ENCODE measurements around the gene NPAS4.

The NPAS4 gene

DNA sequence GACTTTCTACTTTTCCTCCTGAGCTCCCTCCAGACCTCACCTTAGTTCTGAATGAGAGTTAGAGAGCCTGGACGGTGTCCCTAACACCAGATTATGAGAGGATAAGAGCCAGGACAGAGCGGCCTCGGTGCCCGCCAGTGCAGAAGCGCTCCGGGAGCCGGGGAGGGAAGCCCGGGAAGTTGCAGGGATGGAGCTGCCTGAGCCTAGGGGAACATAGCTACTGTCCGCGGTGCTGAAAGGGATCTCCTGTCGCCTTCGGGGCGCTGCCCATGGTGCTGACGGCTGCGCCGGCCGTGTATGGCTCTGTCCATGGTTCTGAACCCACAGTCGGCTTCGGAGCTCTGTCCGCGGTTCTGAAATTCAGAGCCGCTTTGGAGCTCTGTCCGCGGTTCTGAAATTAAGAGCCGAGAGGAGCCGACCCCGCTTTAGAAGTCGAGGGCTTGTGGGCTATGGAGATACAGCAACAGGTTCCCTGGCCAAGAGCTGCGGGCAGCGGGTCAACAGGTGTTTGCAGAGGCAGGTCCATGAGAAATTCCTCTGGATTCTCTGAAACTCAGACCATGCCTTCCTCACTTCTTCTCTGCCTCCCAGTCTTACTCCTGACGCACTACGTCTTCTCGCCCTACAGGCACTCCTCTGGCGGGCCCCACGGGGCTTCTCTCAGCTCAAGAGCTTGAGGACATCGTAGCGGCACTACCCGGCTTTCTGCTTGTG lies 814 bp downstream of the NPAS4 start:
- H3K9me3 ChIP-seq (ENCODE audit: control insufficient read depth, low read length) = no peaks in the 10 kb centered on the region
- no peak overlapping the region for H3K14ac ChIP-seq (ENCODE audit: low read length in 2 of 2)
- H2AFZ ChIP-seq (ENCODE audit: low read depth, low read length) = no peak overlapping the region
- no peak overlapping the region for H2BK15ac ChIP-seq (ENCODE audit: low read depth, poor library complexity, severe bottlenecking)
- H2BK5ac ChIP-seq (ENCODE audit: low read depth, low read length, poor library complexity, severe bottlenecking) = no peak overlapping the region
- no peak overlapping the region for H2AK5ac ChIP-seq (ENCODE audit: low read length, severe bottlenecking)
- no peak overlapping the region for H3K9ac ChIP-seq (ENCODE audit: low read length)
- WGBS = 18% methylated on average over 38 of the region's 38 CpGs
- no peak overlapping the region for H3K23ac ChIP-seq (ENCODE audit: low read length in 2 of 2)
- H3K4me3 ChIP-seq (ENCODE audit: insufficient read depth in 1 of 2, low read depth in 1 of 2, low read length in 2 of 2) = no peak overlapping the region
- H2BK120ac ChIP-seq (ENCODE audit: low read depth, low read length) = no peak overlapping the region
- DNase-seq = peak; percentile 86
- H3K4me1 ChIP-seq (ENCODE audit: control insufficient read depth, insufficient read depth, low read depth, low read length) = peaks cover 11% of the 10 kb centered on the region
- H4K8ac ChIP-seq (ENCODE audit: low read length) = no peak overlapping the region
- no peak overlapping the region for H3K4ac ChIP-seq (ENCODE audit: low read depth in 1 of 2, low read length in 2 of 2)
- H3K27me3 ChIP-seq (ENCODE audit: control insufficient read depth in 1 of 2, insufficient read depth in 1 of 2, low read length in 2 of 2) = peaks cover 27 to 33% of the 10 kb centered on the region in 2 experiments
- H3K36me3 ChIP-seq (ENCODE audit: control insufficient read depth in 1 of 2, insufficient read depth in 2 of 2, low read depth in 1 of 2, low read length in 2 of 2) = no peaks in the 10 kb centered on the region
- no peak overlapping the region for H4K91ac ChIP-seq (ENCODE audit: low read length)
- no peaks in the 10 kb centered on the region for H3K79me1 ChIP-seq (replicated peaks; ENCODE audit: low read length, poor library complexity, severe bottlenecking)
- H3K4me2 ChIP-seq (ENCODE audit: low read length, poor library complexity, severe bottlenecking) = no peak overlapping the region
- H3K27ac ChIP-seq (ENCODE audit: low read length, poor library complexity, severe bottlenecking) = no peak overlapping the region
- H3K18ac ChIP-seq (ENCODE audit: low read depth in 1 of 2, low read length in 2 of 2) = no peak overlapping the region
- no peak overlapping the region for H2BK12ac ChIP-seq (ENCODE audit: low read length in 2 of 2)

DNA sequence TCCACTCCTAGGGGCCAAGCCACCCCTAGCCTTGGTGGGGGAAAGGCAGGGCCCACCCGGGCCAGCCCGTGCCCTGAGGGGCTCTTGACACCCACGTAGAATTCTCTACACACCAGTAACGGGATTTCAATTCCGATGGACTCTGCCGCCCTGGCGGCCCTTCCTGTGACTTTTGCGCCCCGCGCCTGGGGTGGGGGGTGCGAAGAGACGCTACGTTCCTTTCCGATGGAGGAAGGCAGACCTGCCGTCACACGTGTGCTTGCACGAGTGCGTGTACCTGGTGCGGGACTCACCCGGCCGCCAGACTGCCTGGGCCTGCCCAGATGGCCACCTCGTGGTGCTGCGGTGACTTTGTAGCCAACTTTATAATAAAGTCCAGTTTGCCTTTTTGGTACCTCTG lies 5.5 kb downstream of the NPAS4 start:
- Histone ChIP-seq H3K4me3 (ENCODE audit: insufficient read depth in 1 of 2, low read depth in 1 of 2, low read length in 2 of 2) (no peak overlapping the region), H3K9ac (ENCODE audit: low read length) (no peak overlapping the region), H3K27ac (ENCODE audit: low read length, poor library complexity, severe bottlenecking) (no peak overlapping the region), H3K23ac (ENCODE audit: low read length in 2 of 2) (no peak overlapping the region), H2BK15ac (ENCODE audit: low read depth, poor library complexity, severe bottlenecking) (no peak overlapping the region), H3K9me3 (ENCODE audit: control insufficient read depth, low read length) (no peaks in the 10 kb centered on the region), H2BK12ac (ENCODE audit: low read length in 2 of 2) (no peak overlapping the region), H4K8ac (ENCODE audit: low read length) (no peak overlapping the region), H2BK120ac (ENCODE audit: low read depth, low read length) (no peak overlapping the region), H3K79me1 (replicated peaks; ENCODE audit: low read length, poor library complexity, severe bottlenecking) (no peaks in the 10 kb centered on the region), H3K36me3 (ENCODE audit: control insufficient read depth in 1 of 2, insufficient read depth in 2 of 2, low read depth in 1 of 2, low read length in 2 of 2) (no peaks in the 10 kb centered on the region), H3K14ac (ENCODE audit: low read length in 2 of 2) (no peak overlapping the region), H3K27me3 (ENCODE audit: control insufficient read depth in 1 of 2, insufficient read depth in 1 of 2, low read length in 2 of 2) (peaks cover 0 to 13% of the 10 kb centered on the region in 2 experiments), H2AK5ac (ENCODE audit: low read length, severe bottlenecking) (no peak overlapping the region), H3K18ac (ENCODE audit: low read depth in 1 of 2, low read length in 2 of 2) (no peak overlapping the region), H3K4me2 (ENCODE audit: low read length, poor library complexity, severe bottlenecking) (no peak overlapping the region), H4K91ac (ENCODE audit: low read length) (no peak overlapping the region), H3K4me1 (ENCODE audit: control insufficient read depth, insufficient read depth, low read depth, low read length) (no peaks in the 10 kb centered on the region), H2AFZ (ENCODE audit: low read depth, low read length) (no peak overlapping the region), H2BK5ac (ENCODE audit: low read depth, low read length, poor library complexity, severe bottlenecking) (no peak overlapping the region), H3K4ac (ENCODE audit: low read depth in 1 of 2, low read length in 2 of 2) (no peak overlapping the region)
- 89% methylated on average over 23 of the region's 23 CpGs for WGBS
- no peak for DNase-seq

DNA sequence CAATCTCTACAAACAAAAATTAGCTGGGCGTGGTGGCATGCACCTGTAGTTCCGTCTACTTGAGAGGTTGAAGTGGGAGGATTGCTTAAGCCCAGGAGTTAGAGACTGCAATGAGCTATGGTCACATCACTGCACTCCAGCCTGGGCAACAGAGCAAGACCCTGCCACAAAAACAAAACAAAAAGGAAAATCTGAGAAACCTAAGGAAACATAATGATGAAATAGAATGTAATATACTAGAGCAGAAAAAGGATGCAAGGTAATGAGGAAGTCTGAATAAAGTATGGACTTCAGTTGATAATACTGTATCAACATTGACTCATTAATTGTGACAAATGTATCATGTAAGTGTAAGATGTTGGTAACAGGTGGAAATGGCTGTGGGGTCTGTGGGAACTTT lies 8.1 kb downstream of the NPAS4 start:
- no peak overlapping the region for H3K14ac ChIP-seq (ENCODE audit: low read length in 2 of 2)
- peaks cover 0 to 13% of the 10 kb centered on the region in 2 experiments for H3K27me3 ChIP-seq (ENCODE audit: control insufficient read depth in 1 of 2, insufficient read depth in 1 of 2, low read length in 2 of 2)
- no peaks in the 10 kb centered on the region for H3K4me1 ChIP-seq (ENCODE audit: control insufficient read depth, insufficient read depth, low read depth, low read length)
- H3K27ac ChIP-seq (ENCODE audit: low read length, poor library complexity, severe bottlenecking) = no peak overlapping the region
- no peak overlapping the region for H2BK5ac ChIP-seq (ENCODE audit: low read depth, low read length, poor library complexity, severe bottlenecking)
- H3K9ac ChIP-seq (ENCODE audit: low read length) = no peak overlapping the region
- H3K4me3 ChIP-seq (ENCODE audit: insufficient read depth in 1 of 2, low read depth in 1 of 2, low read length in 2 of 2) = no peak overlapping the region
- no peak overlapping the region for H4K91ac ChIP-seq (ENCODE audit: low read length)
- no peak overlapping the region for H3K18ac ChIP-seq (ENCODE audit: low read depth in 1 of 2, low read length in 2 of 2)
- H2AFZ ChIP-seq (ENCODE audit: low read depth, low read length) = no peak overlapping the region
- H2BK12ac ChIP-seq (ENCODE audit: low read length in 2 of 2) = no peak overlapping the region
- no peak overlapping the region for H3K23ac ChIP-seq (ENCODE audit: low read length in 2 of 2)
- no peak overlapping the region for H3K4ac ChIP-seq (ENCODE audit: low read depth in 1 of 2, low read length in 2 of 2)
- H2BK120ac ChIP-seq (ENCODE audit: low read depth, low read length) = no peak overlapping the region
- no peaks in the 10 kb centered on the region for H3K79me1 ChIP-seq (replicated peaks; ENCODE audit: low read length, poor library complexity, severe bottlenecking)
- WGBS = no CpG with 5 or more reads among the region's 2 CpGs
- H2BK15ac ChIP-seq (ENCODE audit: low read depth, poor library complexity, severe bottlenecking) = no peak overlapping the region
- H3K9me3 ChIP-seq (ENCODE audit: control insufficient read depth, low read length) = no peaks in the 10 kb centered on the region
- H4K8ac ChIP-seq (ENCODE audit: low read length) = no peak overlapping the region
- no peak for DNase-seq
- H3K36me3 ChIP-seq (ENCODE audit: control insufficient read depth in 1 of 2, insufficient read depth in 2 of 2, low read depth in 1 of 2, low read length in 2 of 2) = peaks cover 3 to 14% of the 10 kb centered on the region in 2 experiments
- H2AK5ac ChIP-seq (ENCODE audit: low read length, severe bottlenecking) = no peak overlapping the region
- no peak overlapping the region for H3K4me2 ChIP-seq (ENCODE audit: low read length, poor library complexity, severe bottlenecking)

DNA sequence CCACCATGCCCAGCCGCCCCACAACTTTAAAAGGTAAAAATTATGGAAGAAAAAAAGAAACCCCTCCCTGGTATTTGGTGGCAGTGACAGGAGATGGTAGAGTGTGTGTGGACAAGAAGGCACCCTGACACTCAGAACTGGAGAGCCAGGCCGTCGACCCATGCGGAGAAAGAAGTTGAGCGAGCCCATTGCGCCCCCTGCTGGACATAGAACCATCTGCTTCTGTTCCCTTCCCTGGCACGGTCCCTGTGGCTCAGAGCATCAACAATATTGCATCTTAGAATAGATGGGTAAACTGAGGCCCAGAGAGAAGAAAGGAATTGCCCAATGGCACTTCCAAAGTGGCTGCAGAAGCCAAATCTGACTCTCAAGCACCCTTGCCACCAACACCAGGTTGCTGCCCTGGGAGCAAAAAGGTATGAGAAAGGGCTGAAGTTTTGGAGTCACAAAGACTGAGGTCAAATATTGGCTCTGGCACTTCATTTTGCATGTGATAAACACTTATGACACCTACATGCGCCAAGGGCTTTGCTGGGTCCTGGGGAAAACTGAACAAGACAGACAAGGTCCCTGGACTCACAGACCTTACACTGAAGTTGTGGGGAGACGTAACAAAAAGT lies 9.3 kb downstream of the NPAS4 start:
- Histone ChIP-seq H3K18ac (ENCODE audit: low read depth in 1 of 2, low read length in 2 of 2) (no peak overlapping the region), H3K9me3 (ENCODE audit: control insufficient read depth, low read length) (no peaks in the 10 kb centered on the region), H2BK120ac (ENCODE audit: low read depth, low read length) (no peak overlapping the region), H3K23ac (ENCODE audit: low read length in 2 of 2) (no peak overlapping the region), H3K27me3 (ENCODE audit: control insufficient read depth in 1 of 2, insufficient read depth in 1 of 2, low read length in 2 of 2) (peaks cover 0 to 9% of the 10 kb centered on the region in 2 experiments), H3K27ac (ENCODE audit: low read length, poor library complexity, severe bottlenecking) (no peak overlapping the region), H2BK15ac (ENCODE audit: low read depth, poor library complexity, severe bottlenecking) (no peak overlapping the region), H2BK5ac (ENCODE audit: low read depth, low read length, poor library complexity, severe bottlenecking) (no peak overlapping the region), H4K91ac (ENCODE audit: low read length) (no peak overlapping the region), H2AFZ (ENCODE audit: low read depth, low read length) (no peak overlapping the region), H3K4ac (ENCODE audit: low read depth in 1 of 2, low read length in 2 of 2) (no peak overlapping the region), H3K4me1 (ENCODE audit: control insufficient read depth, insufficient read depth, low read depth, low read length) (no peaks in the 10 kb centered on the region), H2BK12ac (ENCODE audit: low read length in 2 of 2) (no peak overlapping the region), H4K8ac (ENCODE audit: low read length) (no peak overlapping the region), H3K79me1 (replicated peaks; ENCODE audit: low read length, poor library complexity, severe bottlenecking) (no peaks in the 10 kb centered on the region), H2AK5ac (ENCODE audit: low read length, severe bottlenecking) (no peak overlapping the region), H3K4me3 (ENCODE audit: insufficient read depth in 1 of 2, low read depth in 1 of 2, low read length in 2 of 2) (no peak overlapping the region), H3K14ac (ENCODE audit: low read length in 2 of 2) (no peak overlapping the region), H3K9ac (ENCODE audit: low read length) (no peak overlapping the region), H3K36me3 (ENCODE audit: control insufficient read depth in 1 of 2, insufficient read depth in 2 of 2, low read depth in 1 of 2, low read length in 2 of 2) (peaks cover 4 to 19% of the 10 kb centered on the region in 2 experiments), H3K4me2 (ENCODE audit: low read length, poor library complexity, severe bottlenecking) (no peak overlapping the region)
- WGBS = 27% methylated on average over 9 of the region's 9 CpGs
- peak; percentile 76 for DNase-seq
